Measurements from ENCODE around the gene KIR2DL4.
"Not testable (repeated sequence)": the region's sequence is repeated elsewhere in the genome, so short reads cannot be mapped to it uniquely, and the experiment has no call there.

Gene KIR2DL4

GRCh38 chr19:54825326-54825725, 21.9 kb downstream of the KIR2DL4 start:
- DNase-seq; ATAC-seq (replicated peaks); H3K9me3 Mint-ChIP-seq; H3K4me1 Mint-ChIP-seq; H3K27ac Mint-ChIP-seq; H3K4me3 Mint-ChIP-seq; H3K36me3 Mint-ChIP-seq: not testable (repeated sequence)
- H3K27me3 Mint-ChIP-seq = peaks cover 18 to 30% of the 10 kb centered on the region in 2 donors

GRCh38 chr19:54828064-54828463, 24.7 kb downstream of the KIR2DL4 start:
- H3K9me3 Mint-ChIP-seq; H3K4me1 Mint-ChIP-seq; H3K27ac Mint-ChIP-seq; ATAC-seq (replicated peaks); DNase-seq; H3K36me3 Mint-ChIP-seq; H3K4me3 Mint-ChIP-seq: not testable (repeated sequence)
- peaks cover 18 to 26% of the 10 kb centered on the region in 2 donors for H3K27me3 Mint-ChIP-seq

GRCh38 chr19:54832496-54832895, 29.1 kb downstream of the KIR2DL4 start, which contains the start of gene KIR2DS4:
Gene KIR2DS4 (plus strand): TSS chr19:54832676.
- not testable (repeated sequence) for H3K9me3 Mint-ChIP-seq; H3K27ac Mint-ChIP-seq; ATAC-seq (replicated peaks); H3K4me1 Mint-ChIP-seq; DNase-seq; H3K4me3 Mint-ChIP-seq; H3K36me3 Mint-ChIP-seq
- H3K27me3 Mint-ChIP-seq = peaks cover 14 to 19% of the 10 kb centered on the region in 2 donors

- H3K27me3 Mint-ChIP-seq = peaks cover 4 to 16% of the 10 kb centered on the region in 2 donors
- H3K36me3 Mint-ChIP-seq; H3K27ac Mint-ChIP-seq; DNase-seq; ATAC-seq (replicated peaks); H3K9me3 Mint-ChIP-seq; H3K4me1 Mint-ChIP-seq; H3K4me3 Mint-ChIP-seq: not testable (repeated sequence)
These were observed 31.7 kb downstream of the KIR2DL4 start for GRCh38 chr19:54835126-54835525.

GRCh38 chr19:54837522-54837921, 34.1 kb downstream of the KIR2DL4 start:
- not testable (repeated sequence) for H3K27ac Mint-ChIP-seq; H3K9me3 Mint-ChIP-seq; H3K36me3 Mint-ChIP-seq; DNase-seq; H3K4me1 Mint-ChIP-seq; H3K27me3 Mint-ChIP-seq; ATAC-seq (replicated peaks); H3K4me3 Mint-ChIP-seq

GRCh38 chr19:54843171-54843570, 39.8 kb downstream of the KIR2DL4 start:
- H3K27me3 Mint-ChIP-seq = peaks cover 10 to 18% of the 10 kb centered on the region in 2 donors
- DNase-seq; H3K27ac Mint-ChIP-seq; H3K4me1 Mint-ChIP-seq; H3K9me3 Mint-ChIP-seq; H3K4me3 Mint-ChIP-seq; H3K36me3 Mint-ChIP-seq; ATAC-seq (replicated peaks): not testable (repeated sequence)

- H3K9me3 Mint-ChIP-seq; H3K4me1 Mint-ChIP-seq; H3K27ac Mint-ChIP-seq; ATAC-seq (replicated peaks); H3K4me3 Mint-ChIP-seq; DNase-seq; H3K36me3 Mint-ChIP-seq: not testable (repeated sequence)
- H3K27me3 Mint-ChIP-seq = peaks cover 27 to 28% of the 10 kb centered on the region in 2 donors
These were observed 46.7 kb downstream of the KIR2DL4 start, which contains the start of gene KIR3DL2 for GRCh38 chr19:54850061-54850640. Gene KIR3DL2 (plus strand): TSS chr19:54850443. CDS start chr19:54850476, 33 bp downstream.

- Mint-ChIP-seq H3K36me3 (no peaks in the 10 kb centered on the region), H3K27me3 (peaks cover 22 to 29% of the 10 kb centered on the region in 2 donors), H3K4me1 (no peaks in the 10 kb centered on the region), H3K27ac (no peak overlapping the region), H3K9me3 (peaks cover 3 to 4% of the 10 kb centered on the region in 2 donors), H3K4me3 (no peak overlapping the region)
- no peak for DNase-seq
- ATAC-seq (replicated peaks) = no peak
These were observed 47.5 kb downstream of the KIR2DL4 start for GRCh38 chr19:54850930-54851329.

- no peak for ATAC-seq (replicated peaks)
- DNase-seq = no peak
- no peak overlapping the region for H3K27ac Mint-ChIP-seq
- no peaks in the 10 kb centered on the region for H3K36me3 Mint-ChIP-seq
- H3K27me3 Mint-ChIP-seq = peaks cover 22 to 29% of the 10 kb centered on the region in 2 donors
- no peaks in the 10 kb centered on the region for H3K4me1 Mint-ChIP-seq
- no peak overlapping the region for H3K4me3 Mint-ChIP-seq
- peaks cover 3 to 4% of the 10 kb centered on the region in 2 donors for H3K9me3 Mint-ChIP-seq
These were observed 47.9 kb downstream of the KIR2DL4 start for GRCh38 chr19:54851353-54851752.

- H3K9me3 Mint-ChIP-seq; ATAC-seq (replicated peaks); H3K27ac Mint-ChIP-seq; H3K4me1 Mint-ChIP-seq; H3K4me3 Mint-ChIP-seq; DNase-seq; H3K36me3 Mint-ChIP-seq: not testable (repeated sequence)
- H3K27me3 Mint-ChIP-seq = peaks cover 17 to 22% of the 10 kb centered on the region in 2 donors
These were observed 51.8 kb downstream of the KIR2DL4 start for GRCh38 chr19:54855241-54855640.

GRCh38 chr19:54858476-54858875, 55.1 kb downstream of the KIR2DL4 start:
- not testable (repeated sequence) for DNase-seq; H3K27ac Mint-ChIP-seq; H3K36me3 Mint-ChIP-seq; ATAC-seq (replicated peaks); H3K4me3 Mint-ChIP-seq; H3K4me1 Mint-ChIP-seq; H3K9me3 Mint-ChIP-seq
- peaks cover 23 to 28% of the 10 kb centered on the region in 2 donors for H3K27me3 Mint-ChIP-seq

- not testable (repeated sequence) for H3K27ac Mint-ChIP-seq; H3K4me3 Mint-ChIP-seq; DNase-seq; H3K9me3 Mint-ChIP-seq; H3K4me1 Mint-ChIP-seq; ATAC-seq (replicated peaks); H3K36me3 Mint-ChIP-seq
- H3K27me3 Mint-ChIP-seq = peaks cover 19 to 21% of the 10 kb centered on the region in 2 donors
These were observed 56.0 kb downstream of the KIR2DL4 start for GRCh38 chr19:54859421-54859820.

- not testable (repeated sequence) for H3K4me3 Mint-ChIP-seq; H3K4me1 Mint-ChIP-seq; ATAC-seq (replicated peaks); H3K27ac Mint-ChIP-seq; H3K9me3 Mint-ChIP-seq; H3K36me3 Mint-ChIP-seq; DNase-seq
- peaks cover 34 to 46% of the 10 kb centered on the region in 2 donors for H3K27me3 Mint-ChIP-seq
These were observed 60.0 kb downstream of the KIR2DL4 start for GRCh38 chr19:54863459-54863858.
